Hematopoietic multipotent progenitor cell treated with erythropoietin and hydrocortisone succinate and interleukin-3 and kit ligand, for 4 days (in vitro differentiated cells): ENCODE data around the gene SREBF1.

Experiments used
- DNase-seq: peaks from one replicate; pipeline ENCODE4 v3.0.0-alpha.2; 2015

The SREBF1 gene

DNA sequence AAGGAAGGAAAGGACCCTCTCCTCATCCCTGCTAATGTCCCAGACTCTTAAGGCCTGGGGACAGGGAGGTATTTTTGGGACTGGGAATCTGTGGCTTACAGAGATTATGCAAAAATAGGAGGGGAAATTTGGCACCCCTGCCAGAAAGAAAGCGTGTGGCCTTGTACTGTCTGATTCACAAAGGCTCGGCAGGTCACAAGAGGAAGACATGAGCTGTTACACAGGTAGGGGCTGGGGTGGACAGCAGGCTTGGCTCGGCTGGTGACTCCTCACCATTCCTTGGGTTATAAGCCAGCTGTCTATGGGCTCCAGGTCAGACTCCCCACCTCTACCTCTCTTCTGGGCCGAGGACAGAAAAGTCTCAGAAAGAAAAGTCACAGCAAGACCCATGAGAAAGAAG lies 20.7 kb upstream of the SREBF1 start:
- DNase-seq: no peak

- DNase-seq: no peak
Observed at GRCh38 chr17:17856386-17856785, 19.6 kb upstream of the SREBF1 start.

GRCh38 chr17:17855976-17856375 lies 19.2 kb upstream of the SREBF1 start:
- DNase-seq: no peak

GRCh38 chr17:17853811-17854447 lies 17.1 kb upstream of the SREBF1 start:
- DNase-seq: no peak

- DNase-seq: no peak
Observed at GRCh38 chr17:17852930-17853329, 16.1 kb upstream of the SREBF1 start.

- DNase-seq: no peak
Observed at GRCh38 chr17:17851103-17852002, 14.6 kb upstream of the SREBF1 start.

- peak; percentile 92 for DNase-seq
Observed at GRCh38 chr17:17849845-17850373, 13.1 kb upstream of the SREBF1 start.

GRCh38 chr17:17849147-17849820 lies 12.5 kb upstream of the SREBF1 start:
- DNase-seq: peak; percentile 96

GRCh38 chr17:17848311-17849082 lies 11.7 kb upstream of the SREBF1 start:
- no peak for DNase-seq

- DNase-seq: no peak
Observed at GRCh38 chr17:17847726-17848125, 10.9 kb upstream of the SREBF1 start.

- no peak for DNase-seq
Observed at GRCh38 chr17:17847118-17847689, 10.4 kb upstream of the SREBF1 start.

DNA sequence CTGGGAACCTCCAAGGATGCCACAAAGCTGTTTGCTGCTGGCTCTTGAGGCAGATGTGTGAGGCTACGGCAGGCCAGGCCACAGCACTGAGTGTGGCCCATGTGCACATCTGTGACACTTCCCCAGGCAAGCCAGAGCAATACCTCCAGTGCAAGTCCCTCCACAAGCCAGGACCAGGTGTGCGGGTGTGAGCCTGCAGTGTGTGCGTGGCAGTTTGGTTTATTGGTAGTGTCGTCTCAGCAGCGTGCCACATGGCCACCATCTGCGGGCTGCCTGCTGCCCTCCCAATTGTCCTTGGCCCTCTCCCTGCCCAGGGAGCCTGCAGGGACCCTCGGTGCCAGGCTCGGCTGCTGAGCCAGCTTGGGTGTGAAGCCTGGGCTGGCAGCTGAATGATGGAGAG lies 9.9 kb upstream of the SREBF1 start:
- no peak for DNase-seq

DNA sequence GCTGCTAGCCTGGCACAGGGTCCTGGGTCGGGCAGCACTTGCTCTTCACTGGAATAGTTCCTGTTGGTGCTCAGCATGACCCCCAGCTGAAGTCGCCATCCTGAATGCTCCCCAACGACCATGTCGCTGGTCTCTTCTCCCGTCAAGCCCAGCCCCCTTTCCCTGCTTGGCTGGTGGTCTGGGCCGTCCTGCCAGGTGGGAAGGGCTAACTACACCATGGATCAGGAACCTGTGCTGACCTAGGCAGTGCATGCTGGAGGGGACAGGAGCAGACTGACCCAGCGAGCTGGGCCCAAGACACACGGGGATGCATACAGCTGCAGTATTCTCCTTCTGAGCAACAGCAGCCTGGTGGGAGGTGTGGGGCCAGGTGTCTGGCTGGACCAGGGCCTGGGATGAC lies 9.2 kb upstream of the SREBF1 start:
- DNase-seq: no peak

GRCh38 chr17:17845046-17845775 lies 8.4 kb upstream of the SREBF1 start:
- DNase-seq: no peak

- no peak for DNase-seq
Observed at GRCh38 chr17:17844500-17844899, 7.7 kb upstream of the SREBF1 start.

DNA sequence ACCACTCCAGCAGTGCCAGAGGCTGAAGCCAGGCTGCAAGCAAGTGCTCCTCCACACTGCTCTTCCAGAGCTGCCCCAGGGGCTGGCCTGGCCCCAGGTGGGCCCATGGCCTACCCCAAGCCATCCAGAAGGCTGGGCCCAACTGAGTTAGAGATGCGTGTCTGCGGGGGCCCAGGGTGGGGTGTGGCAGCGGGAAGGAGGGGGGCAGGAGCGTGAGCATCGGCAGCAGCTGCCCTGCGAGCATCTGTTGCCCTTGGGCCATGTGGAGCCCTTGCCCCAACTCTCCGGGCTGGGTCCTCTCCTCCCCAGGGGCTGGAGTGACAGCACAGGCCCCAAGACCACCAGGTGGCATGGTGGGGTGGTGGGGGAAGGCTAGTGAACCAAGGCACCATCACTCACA lies 7.3 kb upstream of the SREBF1 start:
- DNase-seq: no peak

GRCh38 chr17:17843096-17843495 lies 6.3 kb upstream of the SREBF1 start:
- no peak for DNase-seq

DNA sequence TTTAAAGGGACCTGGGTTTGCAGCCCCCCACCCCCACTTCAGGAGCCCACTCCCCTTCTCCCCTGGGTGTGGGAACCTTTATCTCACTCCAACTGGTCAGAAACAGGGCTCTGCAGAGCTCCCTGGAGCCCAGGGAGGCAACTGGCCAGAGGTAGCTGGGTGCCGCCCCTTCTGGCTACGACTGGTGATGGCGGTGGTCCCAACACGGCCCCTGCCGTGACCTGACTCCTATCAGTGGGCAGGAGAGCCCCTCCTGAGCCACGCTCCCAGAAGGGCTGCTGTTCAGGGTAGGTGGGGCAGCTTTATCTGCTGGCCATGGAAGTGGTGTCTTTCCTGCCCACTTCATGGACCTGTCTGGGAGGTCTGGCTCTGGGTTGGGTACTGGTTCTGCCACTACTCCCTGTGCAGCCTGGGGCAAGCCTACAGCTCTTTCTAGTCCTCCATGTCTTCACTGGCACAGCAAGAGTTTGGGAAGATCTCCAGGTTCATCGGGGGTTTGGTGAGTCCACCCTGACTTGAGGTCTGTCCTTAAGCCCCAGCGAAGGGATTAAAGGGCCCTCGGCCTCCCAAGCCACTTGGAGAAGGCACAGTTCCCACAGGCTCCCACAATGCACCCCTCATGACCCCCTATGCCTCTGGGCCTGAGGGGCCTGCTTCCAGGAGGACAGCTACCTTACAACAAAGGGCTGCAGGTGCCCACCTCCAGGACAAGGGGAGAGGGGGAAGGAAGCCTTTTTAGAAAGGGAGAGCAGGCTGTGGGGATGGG lies 5.5 kb upstream of the SREBF1 start:
- DNase-seq: no peak

- DNase-seq: no peak
Observed at GRCh38 chr17:17841601-17842025, 4.8 kb upstream of the SREBF1 start.

DNA sequence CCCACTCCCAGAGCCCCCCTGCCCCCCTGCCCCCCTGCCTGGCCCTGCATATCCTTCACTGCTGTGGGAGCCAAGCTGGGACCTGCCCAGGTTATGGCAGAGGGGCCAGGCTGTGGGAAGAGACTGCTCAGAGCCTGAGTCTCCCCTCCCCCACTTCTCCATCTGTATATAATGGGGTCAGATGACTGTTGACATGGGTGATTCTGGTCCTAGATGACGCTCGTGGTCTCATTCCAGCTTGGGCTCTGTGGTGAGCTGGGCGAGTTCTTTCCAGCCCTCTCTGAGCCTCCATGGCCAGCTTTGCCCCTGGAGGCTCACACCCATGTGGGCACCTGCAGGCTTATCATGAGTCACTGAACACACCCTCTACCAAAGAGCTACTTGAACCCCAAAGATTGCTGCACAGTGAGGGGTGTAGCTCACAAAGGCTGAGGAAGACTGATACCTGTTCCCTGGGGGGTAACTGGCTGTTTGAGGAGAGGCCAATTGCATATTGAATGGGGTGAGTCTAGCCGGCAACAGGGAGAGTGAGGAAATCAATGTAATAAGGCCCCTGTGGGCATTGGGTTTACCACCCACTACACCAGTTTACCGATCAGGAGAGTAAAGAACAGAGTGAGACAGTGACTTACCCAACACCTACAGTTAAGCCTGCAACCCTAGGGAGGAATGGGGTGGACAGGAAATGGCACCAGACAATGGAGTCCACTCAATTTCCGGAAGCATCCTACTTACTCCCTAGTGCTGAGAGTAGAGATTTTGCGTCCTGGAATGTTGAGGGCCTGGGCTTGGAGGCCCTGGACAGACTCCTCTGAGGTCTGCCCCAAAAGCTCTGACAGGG lies 4.2 kb upstream of the SREBF1 start:
- DNase-seq: peak; percentile 70
